GM21381 (cell line): Measurements from ENCODE around the gene HOXD13.

Experiments
- ATAC-seq: cut with Tn5 transposase; IDR thresholded peaks from one replicate; pipeline ENCODE4 v1.9.1; 2021; ENCODE audit warnings: mild to moderate bottlenecking, moderate library complexity; ENCODE audit not compliant: unreplicated experiment

The HOXD13 gene

GRCh38 chr2:176118601-176119339 lies 26.2 kb downstream of the HOXD13 start:
- ATAC-seq = no peak

GRCh38 chr2:176120364-176121189 lies 28.1 kb downstream of the HOXD13 start:
- ATAC-seq = no peak

GRCh38 chr2:176121190-176122051 lies 28.9 kb downstream of the HOXD13 start:
- ATAC-seq = no peak

- ATAC-seq = no peak
Observed at GRCh38 chr2:176122052-176122682, 29.6 kb downstream of the HOXD13 start.

GRCh38 chr2:176122683-176123410 lies 30.3 kb downstream of the HOXD13 start, which contains the start of gene HOXD9:
Gene HOXD9 (plus strand): TSS chr2:176122719. CDS start chr2:176122769, 50 bp downstream.
- ATAC-seq = no peak

GRCh38 chr2:176123411-176124109 lies 31.0 kb downstream of the HOXD13 start:
- ATAC-seq = no peak

- no peak for ATAC-seq
Observed at GRCh38 chr2:176124110-176124946, 31.8 kb downstream of the HOXD13 start.

- ATAC-seq = no peak
Observed at GRCh38 chr2:176124947-176125771, 32.6 kb downstream of the HOXD13 start.

GRCh38 chr2:176125772-176126054 lies 33.2 kb downstream of the HOXD13 start:
- ATAC-seq = no peak

GRCh38 chr2:176126929-176127773 lies 34.6 kb downstream of the HOXD13 start:
- no peak for ATAC-seq

- no peak for ATAC-seq
Observed at GRCh38 chr2:176127774-176128072, 35.2 kb downstream of the HOXD13 start.

- ATAC-seq = no peak
Observed at GRCh38 chr2:176128172-176128981, 35.9 kb downstream of the HOXD13 start.

GRCh38 chr2:176128982-176129796 lies 36.7 kb downstream of the HOXD13 start, which contains the start of gene HOXD8:
Gene HOXD8 (plus strand): TSS chr2:176129705. CDS start chr2:176130367, 662 bp downstream.
- ATAC-seq = no peak

GRCh38 chr2:176129813-176130146 lies 37.3 kb downstream of the HOXD13 start:
- no peak for ATAC-seq

GRCh38 chr2:176130147-176130956 lies 37.8 kb downstream of the HOXD13 start:
- no peak for ATAC-seq
